SU-DHL-6 (cell line): ENCODE results near the gene FADS3.

Source experiments
- H2AFZ ChIP-seq: fragments of 200-600 bp; sonication (generic); 2 replicates; pipeline ENCODE4 v1.6.1; 2014; ENCODE audit warnings: low read depth, mild to moderate bottlenecking, moderate library complexity, mixed read lengths, antibody characterized with exemption, low read length; ENCODE audit not compliant: severe bottlenecking
- H3F3A ChIP-seq: fragments of 200-600 bp; shearing (Covaris generic); 2 replicates; pipeline ENCODE4 v1.6.0; 2016; ENCODE audit warnings: antibody characterized with exemption, mild to moderate bottlenecking; ENCODE audit not compliant: insufficient read depth
- H3K27ac ChIP-seq: fragments of 200-600 bp; sonication (generic); 2 replicates; pipeline ENCODE4 v1.5.1; 2016; ENCODE audit warnings: low read depth, mild to moderate bottlenecking, low read length, moderate library complexity, mixed read lengths
- H3K27me3 ChIP-seq: fragments of 200-600 bp; sonication (generic), shearing (Covaris generic); 2 replicates; pipeline ENCODE4 v1.6.0; 2014; ENCODE audit warnings: mild to moderate bottlenecking, low read length
- H3K36me3 ChIP-seq: fragments of 200-600 bp; sonication (generic); 2 replicates; pipeline ENCODE4 v1.6.1; 2014; ENCODE audit warnings: mild to moderate bottlenecking, low read length, mixed read lengths
- H3K4me2 ChIP-seq: fragments of 300-600, 200-600 bp; shearing (Covaris generic), sonication (generic); 2 replicates; pipeline ENCODE4 v1.6.0; 2014; ENCODE audit warnings: low read length, low read depth, mild to moderate bottlenecking; ENCODE audit not compliant: poor library complexity, severe bottlenecking
- H3K4me3 ChIP-seq: fragments of 200-600 bp; sonication (generic); 2 replicates; pipeline ENCODE4 v1.5.1; 2014; ENCODE audit warnings: antibody characterized with exemption, low read length, mild to moderate bottlenecking, mixed read lengths; ENCODE audit not compliant: insufficient read depth, poor library complexity, severe bottlenecking
- H3K79me2 ChIP-seq: fragments of 200-600 bp; sonication (generic); 2 replicates; pipeline ENCODE4 v1.6.1; 2014; ENCODE audit warnings: mild to moderate bottlenecking, low read length, moderate library complexity; ENCODE audit not compliant: insufficient read depth
- H3K9ac ChIP-seq: fragments of 200-600 bp; sonication (generic); 2 replicates; pipeline ENCODE4 v1.7.0; 2014; ENCODE audit warnings: mild to moderate bottlenecking, low read length
- H3K9me2 ChIP-seq: fragments of 200-600 bp; sonication (generic); replicated peaks from 2 replicates; pipeline ENCODE4 v1.6.1; 2014; ENCODE audit warnings: low read length; ENCODE audit not compliant: insufficient read depth
- H3K9me3 ChIP-seq: fragments of 200-600 bp; sonication (generic); 2 replicates; pipeline ENCODE4 v1.6.1; 2014; ENCODE audit warnings: low read length, mixed read lengths; ENCODE audit not compliant: insufficient read depth
- H4K20me1 ChIP-seq: fragments of 200-600 bp; sonication (generic); 2 replicates; pipeline ENCODE4 v1.6.1; 2014; ENCODE audit warnings: low read depth, mild to moderate bottlenecking, antibody characterized with exemption, low read length, moderate library complexity, mixed read lengths
- CTCF ChIP-seq: fragments of 200-600 bp; sonication (generic); IDR thresholded peaks from one replicate; pipeline ENCODE4 v1.5.1; 2017; ENCODE audit warnings: antibody characterized with exemption, mild to moderate bottlenecking, low read length, moderate library complexity; ENCODE audit not compliant: insufficient read depth, poor library complexity, severe bottlenecking
- EZH2phosphoT487 ChIP-seq: fragments of 200-600 bp; sonication (generic), shearing (Covaris generic); conservative IDR thresholded peaks from 2 replicates; pipeline ENCODE4 v1.6.1; 2018; ENCODE audit warnings: mild to moderate bottlenecking, antibody characterized with exemption, low read length, moderate library complexity, mixed read lengths

The FADS3 gene

DNA sequence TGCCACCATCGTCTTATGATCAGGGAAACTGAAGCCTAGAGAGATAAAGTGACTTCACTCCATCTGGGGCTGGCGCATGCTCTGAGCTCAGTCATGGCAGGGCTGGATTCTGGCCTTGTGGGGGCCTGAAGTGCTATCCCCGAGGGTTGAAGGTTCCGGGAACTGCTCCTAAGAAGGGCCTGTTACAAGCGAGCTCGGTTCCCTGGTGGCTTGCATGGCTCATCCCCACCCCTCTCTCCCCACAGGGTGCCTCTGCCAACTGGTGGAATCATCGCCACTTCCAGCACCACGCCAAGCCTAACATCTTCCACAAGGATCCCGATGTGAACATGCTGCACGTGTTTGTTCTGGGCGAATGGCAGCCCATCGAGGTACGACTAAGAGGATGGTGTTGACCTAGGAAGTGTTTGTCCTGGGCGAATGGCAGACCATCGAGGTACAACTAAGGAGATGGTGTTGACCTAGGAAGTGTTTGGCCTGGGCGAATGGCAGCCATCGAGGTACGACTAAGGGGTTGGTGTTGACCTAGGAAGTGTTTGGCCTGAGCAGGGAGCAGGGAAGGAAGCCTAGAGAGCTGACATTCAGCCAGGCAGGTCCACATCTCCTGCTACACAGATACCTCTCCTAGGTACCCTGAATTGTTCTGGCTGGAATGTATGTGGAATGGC lies 43.3 kb downstream of the FADS3 start:
- Histone ChIP-seq H3K79me2 (no peaks in the 10 kb centered on the region), H3K4me3 (no peak overlapping the region), H2AFZ (no peak overlapping the region), H3K9me2 (no peaks in the 10 kb centered on the region), H3K36me3 (no peaks in the 10 kb centered on the region), H3K9ac (no peak overlapping the region), H3K9me3 (no peaks in the 10 kb centered on the region), H3K27me3 (no peaks in the 10 kb centered on the region), H3K27ac (no peak overlapping the region), H3K4me2 (no peak overlapping the region), H4K20me1 (no peaks in the 10 kb centered on the region), H3F3A (no peaks in the 10 kb centered on the region)
- no peak for TF ChIP-seq EZH2phosphoT487
- no peak for TF ChIP-seq CTCF

DNA sequence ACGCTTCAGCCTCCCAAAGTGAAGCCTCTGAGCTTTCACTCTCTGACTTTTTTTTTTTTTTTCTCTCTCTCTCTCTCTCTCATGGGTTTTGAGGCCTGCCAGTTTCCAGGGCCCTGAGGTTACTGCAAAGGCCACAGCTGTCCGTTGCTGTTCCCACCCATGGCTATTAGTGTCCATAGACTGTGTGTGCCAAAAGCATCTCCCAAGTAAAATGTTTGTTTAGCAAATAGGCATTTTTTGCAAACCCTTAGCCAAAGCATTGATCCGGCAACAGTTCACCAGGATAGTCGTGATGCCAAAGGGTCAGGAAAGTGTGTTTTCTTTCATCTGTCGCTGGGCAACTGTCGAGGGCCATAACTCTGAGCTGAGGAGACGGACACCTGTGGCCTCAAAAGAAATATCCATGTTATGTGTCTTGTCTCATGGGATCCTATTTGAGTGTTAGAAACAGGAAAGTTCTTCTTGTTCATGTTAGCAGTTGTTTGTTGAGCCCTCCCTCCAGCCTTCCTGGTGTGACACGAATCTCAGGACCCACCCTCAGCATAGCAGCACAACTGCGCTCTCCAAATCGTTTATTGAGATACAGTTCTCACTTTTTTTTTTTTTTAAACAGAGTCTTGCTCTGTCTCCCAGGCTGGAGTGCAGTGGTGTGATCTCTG lies 44.9 kb downstream of the FADS3 start:
- H3K4me3 ChIP-seq, result no peak overlapping the region
- no peak overlapping the region for H3K4me2 ChIP-seq
- H3K9me3 ChIP-seq, result no peaks in the 10 kb centered on the region
- H4K20me1 ChIP-seq, result no peaks in the 10 kb centered on the region
- H3K27ac ChIP-seq, result no peak overlapping the region
- H3K9ac ChIP-seq, result no peak overlapping the region
- H2AFZ ChIP-seq, result no peak overlapping the region
- no peaks in the 10 kb centered on the region for H3K9me2 ChIP-seq
- H3K27me3 ChIP-seq, result no peaks in the 10 kb centered on the region
- H3K36me3 ChIP-seq, result no peaks in the 10 kb centered on the region
- H3F3A ChIP-seq, result no peaks in the 10 kb centered on the region
- no peak for TF ChIP-seq EZH2phosphoT487
- no peak for TF ChIP-seq CTCF
- H3K79me2 ChIP-seq, result no peaks in the 10 kb centered on the region

GRCh38 chr11:61844909-61845565 lies 46.3 kb downstream of the FADS3 start:
- TF ChIP-seq CTCF, result no peak
- TF ChIP-seq EZH2phosphoT487, result no peak
- no peak overlapping the region for H2AFZ ChIP-seq
- H3K27ac ChIP-seq, result no peak overlapping the region
- no peaks in the 10 kb centered on the region for H3K27me3 ChIP-seq
- no peaks in the 10 kb centered on the region for H3K9me3 ChIP-seq
- H3K4me2 ChIP-seq, result no peak overlapping the region
- H3K9me2 ChIP-seq, result no peaks in the 10 kb centered on the region
- no peaks in the 10 kb centered on the region for H3K36me3 ChIP-seq
- no peaks in the 10 kb centered on the region for H4K20me1 ChIP-seq
- H3K4me3 ChIP-seq, result no peak overlapping the region
- H3K9ac ChIP-seq, result no peak overlapping the region
- H3F3A ChIP-seq, result no peaks in the 10 kb centered on the region
- H3K79me2 ChIP-seq, result no peaks in the 10 kb centered on the region
